Cardiac fibroblast (primary cell): ENCODE results near the gene SYTL2.

Source experiments
- DNase-seq, 2 donors: peaks; one replicate each; pipeline versions ENCODE4 v3.0.0 to v3.0.0-alpha.2; 2010; ENCODE audit warnings: low read depth in 2 of 2
- H3K4me3 ChIP-seq, 2 donors: replicated peaks in 1 of 2; 1 replicate in 1 of 2; 2 replicates in 1 of 2; pipeline ENCODE4 v1.5.1; 2011; ENCODE audit warnings: low read depth in 2 of 2, low read length in 2 of 2, mild to moderate bottlenecking in 2 of 2, moderate library complexity in 1 of 2
- TF ChIP-seq, protein P1 (sequence below): IDR thresholded peaks from one replicate; pipeline ENCODE4 v1.5.1; 2011; ENCODE audit warnings: low read depth, mild to moderate bottlenecking, low read length, inconsistent platforms

SYTL2 gene

GRCh38 chr11:85652786-85653447, 158.0 kb downstream of the SYTL2 start:
- no peak for DNase-seq
- TF ChIP-seq, protein P1, sequence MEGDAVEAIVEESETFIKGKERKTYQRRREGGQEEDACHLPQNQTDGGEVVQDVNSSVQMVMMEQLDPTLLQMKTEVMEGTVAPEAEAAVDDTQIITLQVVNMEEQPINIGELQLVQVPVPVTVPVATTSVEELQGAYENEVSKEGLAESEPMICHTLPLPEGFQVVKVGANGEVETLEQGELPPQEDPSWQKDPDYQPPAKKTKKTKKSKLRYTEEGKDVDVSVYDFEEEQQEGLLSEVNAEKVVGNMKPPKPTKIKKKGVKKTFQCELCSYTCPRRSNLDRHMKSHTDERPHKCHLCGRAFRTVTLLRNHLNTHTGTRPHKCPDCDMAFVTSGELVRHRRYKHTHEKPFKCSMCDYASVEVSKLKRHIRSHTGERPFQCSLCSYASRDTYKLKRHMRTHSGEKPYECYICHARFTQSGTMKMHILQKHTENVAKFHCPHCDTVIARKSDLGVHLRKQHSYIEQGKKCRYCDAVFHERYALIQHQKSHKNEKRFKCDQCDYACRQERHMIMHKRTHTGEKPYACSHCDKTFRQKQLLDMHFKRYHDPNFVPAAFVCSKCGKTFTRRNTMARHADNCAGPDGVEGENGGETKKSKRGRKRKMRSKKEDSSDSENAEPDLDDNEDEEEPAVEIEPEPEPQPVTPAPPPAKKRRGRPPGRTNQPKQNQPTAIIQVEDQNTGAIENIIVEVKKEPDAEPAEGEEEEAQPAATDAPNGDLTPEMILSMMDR, result no peak
- H3K4me3 ChIP-seq, result no peak overlapping the region

DNA sequence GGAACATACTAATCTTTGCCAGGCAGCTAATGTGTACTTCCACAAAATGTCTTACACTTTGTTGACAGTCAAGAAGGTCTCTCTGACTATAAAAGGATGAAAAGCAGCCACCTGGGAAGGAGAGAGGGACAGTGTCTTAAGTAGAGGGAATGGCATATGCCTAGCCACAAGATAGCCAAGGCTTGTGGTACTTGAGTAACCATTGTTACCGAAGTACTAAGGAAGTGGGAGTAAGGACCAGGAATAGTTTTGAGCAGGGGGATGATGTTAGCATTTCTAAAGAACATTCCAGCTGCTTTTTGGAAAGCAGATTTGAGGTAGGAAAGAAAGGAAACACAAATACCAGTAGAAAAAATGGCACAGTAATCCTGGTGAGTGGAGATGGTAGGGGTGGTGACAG, 159.8 kb downstream of the SYTL2 start:
- H3K4me3 ChIP-seq, result no peak overlapping the region
- no peak for DNase-seq
- TF ChIP-seq, protein P1, result no peak

DNA sequence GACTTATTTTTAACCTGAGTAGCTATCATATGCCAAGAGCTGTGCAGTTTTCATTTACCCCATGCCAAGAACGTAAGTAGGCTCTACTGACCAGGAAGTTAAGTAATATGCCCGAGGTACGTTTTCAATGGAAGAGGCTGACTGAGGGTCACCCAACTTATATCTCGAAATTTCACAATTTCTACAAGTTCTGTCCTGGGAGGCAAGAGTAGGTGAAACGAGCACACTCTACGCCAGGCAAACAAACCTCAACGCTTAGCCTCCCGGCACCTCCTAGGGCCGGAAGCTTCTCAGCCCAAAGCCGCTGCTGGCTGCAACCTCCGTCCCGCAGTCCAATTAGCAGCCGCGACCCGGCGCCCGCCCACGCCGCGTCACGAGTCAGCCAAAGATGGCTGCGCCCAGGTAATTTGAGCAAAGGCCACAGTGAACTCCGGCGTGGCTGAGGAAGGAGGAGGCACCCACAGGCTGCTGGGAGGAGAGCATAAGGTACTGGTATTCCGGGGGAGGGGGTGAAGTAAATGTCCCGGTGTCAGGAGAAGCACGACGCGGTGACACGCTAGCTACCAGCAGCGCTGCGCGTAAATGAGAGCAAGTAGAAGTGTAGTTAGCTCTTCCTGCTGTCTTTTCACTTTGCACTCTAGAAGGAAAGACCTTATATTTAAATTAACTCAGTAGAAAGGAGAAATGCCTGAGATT, 163.2 kb downstream of the SYTL2 start, which contains the start of gene TMEM126A:
TMEM126A (plus strand) TSS at position 364 of the 696 bp plus-strand sequence. CDS start 2,289 bp downstream, outside the sequence.
- H3K4me3 ChIP-seq, result peak within 1 kb of the TSS; percentile 72 to 76
- peak; percentile 80 to 87 for DNase-seq
- TF ChIP-seq, protein P1, result no peak

DNA sequence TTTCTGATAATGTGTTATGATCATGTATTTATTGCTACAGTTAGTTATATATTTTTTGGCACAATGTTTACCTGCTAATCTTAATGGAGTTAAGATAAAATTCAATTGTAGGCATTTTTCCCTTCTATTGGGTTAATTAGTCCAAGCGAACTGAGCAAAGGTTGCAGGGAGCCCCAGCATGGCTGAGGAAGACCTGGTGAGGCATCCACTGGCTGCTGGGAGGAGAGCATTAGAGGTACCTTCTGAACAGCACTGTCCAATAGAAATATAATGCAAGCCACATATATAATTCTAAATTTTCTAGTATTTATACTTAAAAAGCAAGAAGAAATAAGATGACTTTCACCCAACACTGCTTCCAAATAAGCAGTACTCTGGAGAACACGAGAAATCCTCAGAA, 163.9 kb downstream of the SYTL2 start:
- TF ChIP-seq, protein P1, result no peak
- no peak for DNase-seq
- peak overlapping the region; percentile 72 to 76 for H3K4me3 ChIP-seq
